ENCODE results near the gene ZNF831.

Gene ZNF831

GRCh38 chr20:59139998-59140397 is 23.6 kb upstream of the ZNF831 start:
- DNase-seq (ENCODE audit: low read depth in 4 of 4, low spot score in 1 of 4), result no peak

DNA sequence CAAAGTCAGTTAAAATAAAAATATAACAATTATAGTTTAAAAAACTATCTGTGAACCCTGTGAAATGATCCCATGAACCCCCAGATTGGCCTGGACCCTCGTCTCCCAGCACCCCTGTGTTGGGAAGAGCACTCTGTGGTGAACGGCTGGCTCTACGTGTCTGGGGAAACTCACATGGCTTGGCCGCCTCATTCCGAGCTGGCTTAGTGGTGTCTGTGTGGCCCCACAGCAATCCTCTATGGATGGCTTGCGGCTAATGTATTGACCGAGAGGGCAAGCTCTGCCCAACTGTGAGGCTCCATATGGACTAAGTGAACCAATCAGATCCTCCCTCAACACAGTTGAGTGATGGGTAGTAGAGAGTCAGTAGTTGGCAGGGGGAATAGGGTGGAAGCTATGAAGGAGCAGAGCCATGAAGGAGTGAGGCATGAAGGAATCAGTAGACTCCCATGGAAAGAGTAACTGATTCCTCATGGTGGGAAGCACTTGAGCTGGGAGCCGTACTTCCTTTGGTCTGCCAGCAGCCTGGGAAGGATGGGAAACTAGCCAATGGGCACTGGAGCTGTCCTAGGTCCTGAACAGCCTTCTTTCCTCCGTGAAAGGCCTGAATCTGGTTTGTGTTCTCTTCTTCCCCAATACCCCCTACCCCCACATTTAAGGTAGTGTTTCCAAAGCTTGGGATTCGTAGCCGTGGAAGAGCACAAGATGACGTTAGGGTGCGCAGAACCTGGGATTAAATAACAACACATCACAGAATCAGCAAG is 21.6 kb upstream of the ZNF831 start:
- DNase-seq (ENCODE audit: low read depth in 4 of 4, low spot score in 1 of 4), result no peak

- DNase-seq (ENCODE audit: low read depth in 4 of 4, low spot score in 1 of 4), result no peak
Measured at GRCh38 chr20:59143326-59143725, 20.3 kb upstream of the ZNF831 start.

- peak in 1 of 4 experiments; percentile 38 for DNase-seq (ENCODE audit: low read depth in 4 of 4, low spot score in 1 of 4)
Measured at GRCh38 chr20:59144179-59144830, 19.3 kb upstream of the ZNF831 start.

GRCh38 chr20:59144831-59145196 is 18.8 kb upstream of the ZNF831 start:
- no peak for DNase-seq (ENCODE audit: low read depth in 4 of 4, low spot score in 1 of 4)

DNA sequence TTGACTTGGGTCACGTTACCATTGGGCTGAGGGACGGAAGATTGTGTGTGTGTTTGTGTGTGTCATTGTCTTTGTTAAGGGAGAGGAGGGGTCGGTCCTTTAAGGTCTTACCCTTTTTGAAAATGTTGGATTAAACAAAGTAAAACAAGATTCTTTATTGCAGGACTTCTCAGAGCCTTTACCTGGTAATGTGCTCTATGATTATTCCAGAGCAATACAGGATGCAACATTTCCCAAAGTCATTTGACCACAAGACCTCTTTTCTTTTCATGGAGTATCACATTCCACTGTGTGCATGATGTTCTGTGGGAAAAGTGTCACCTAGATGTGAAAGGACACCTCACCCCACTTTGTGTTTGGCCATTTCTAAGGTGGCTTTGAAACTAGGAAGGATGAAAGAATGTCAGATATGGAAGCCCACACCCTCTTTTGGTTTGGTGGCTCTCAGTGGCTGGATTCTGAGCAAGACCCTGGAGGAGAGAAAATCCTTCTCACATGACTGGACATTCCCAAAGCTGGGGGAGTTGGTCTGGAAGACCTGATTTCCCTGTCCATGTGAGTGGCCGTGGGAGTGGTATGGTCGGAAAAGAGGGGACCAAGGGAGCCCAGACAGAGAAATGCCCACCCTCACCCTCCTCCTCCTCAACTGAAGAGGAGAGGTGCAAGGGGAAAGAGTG is 18.2 kb upstream of the ZNF831 start:
- DNase-seq (ENCODE audit: low read depth in 4 of 4, low spot score in 1 of 4), result no peak

- DNase-seq (ENCODE audit: low read depth in 4 of 4, low spot score in 1 of 4), result peak in 3 of 4 experiments; percentile 47 to 68 (median 64)
Measured at GRCh38 chr20:59145924-59146779, 17.5 kb upstream of the ZNF831 start.

DNA sequence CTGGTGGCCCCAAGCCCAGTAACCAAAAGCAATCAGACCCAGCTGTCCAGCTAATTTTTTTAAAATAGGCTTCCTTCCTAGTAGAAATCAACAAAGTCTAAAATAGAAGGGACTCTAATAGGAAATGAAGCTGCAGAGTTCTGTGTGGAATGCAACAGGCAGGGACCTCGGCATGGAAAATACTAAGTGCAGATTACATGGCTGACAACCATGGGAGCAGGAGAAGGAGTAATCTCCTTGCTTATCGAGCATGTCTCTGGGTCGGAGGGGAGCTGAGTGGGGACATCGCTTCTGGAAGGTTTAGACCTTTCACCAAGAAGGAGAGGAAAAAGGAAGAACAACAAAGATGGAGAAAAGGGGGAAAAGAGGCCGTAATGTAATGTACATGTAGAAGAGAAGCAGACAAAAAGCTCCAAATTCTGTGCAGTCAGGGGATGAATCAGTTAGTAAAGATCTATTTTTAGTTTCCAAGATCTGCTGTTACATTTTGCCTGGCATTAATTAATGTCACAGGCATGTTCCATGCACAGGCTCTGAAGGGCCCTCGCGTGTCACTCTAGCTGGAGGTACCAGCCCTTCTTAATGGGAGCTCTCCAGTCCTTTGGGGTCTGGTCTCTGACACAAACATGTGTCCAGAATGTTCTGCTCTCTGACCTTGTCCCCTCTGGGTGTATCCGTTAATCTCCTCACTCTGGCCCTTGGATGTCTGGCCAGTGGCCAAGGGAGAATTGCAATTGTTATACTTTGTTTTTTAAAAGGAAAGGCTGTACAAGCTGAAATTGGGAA is 16.6 kb upstream of the ZNF831 start:
- no peak for DNase-seq (ENCODE audit: low read depth in 4 of 4, low spot score in 1 of 4)

DNA sequence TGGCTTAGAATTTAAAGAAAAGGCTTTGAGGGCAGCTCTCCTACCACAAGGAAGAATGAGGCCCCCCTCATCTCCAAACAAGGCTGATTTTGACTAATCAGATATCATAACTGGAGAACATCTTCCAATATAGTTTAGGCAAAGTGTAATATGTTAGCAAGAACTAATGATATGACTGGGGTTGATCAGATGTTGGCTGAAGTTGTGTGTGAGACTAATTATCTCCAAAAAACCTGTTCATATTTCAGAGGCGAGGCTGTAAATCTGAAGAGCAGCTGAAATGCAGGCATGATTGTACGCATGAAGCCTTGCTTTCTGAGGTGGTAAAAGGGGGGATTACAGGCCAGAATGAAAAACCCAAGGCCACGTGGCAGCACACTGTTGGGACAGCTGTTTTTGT is 16.0 kb upstream of the ZNF831 start:
- DNase-seq (ENCODE audit: low read depth in 4 of 4, low spot score in 1 of 4), result no peak

DNA sequence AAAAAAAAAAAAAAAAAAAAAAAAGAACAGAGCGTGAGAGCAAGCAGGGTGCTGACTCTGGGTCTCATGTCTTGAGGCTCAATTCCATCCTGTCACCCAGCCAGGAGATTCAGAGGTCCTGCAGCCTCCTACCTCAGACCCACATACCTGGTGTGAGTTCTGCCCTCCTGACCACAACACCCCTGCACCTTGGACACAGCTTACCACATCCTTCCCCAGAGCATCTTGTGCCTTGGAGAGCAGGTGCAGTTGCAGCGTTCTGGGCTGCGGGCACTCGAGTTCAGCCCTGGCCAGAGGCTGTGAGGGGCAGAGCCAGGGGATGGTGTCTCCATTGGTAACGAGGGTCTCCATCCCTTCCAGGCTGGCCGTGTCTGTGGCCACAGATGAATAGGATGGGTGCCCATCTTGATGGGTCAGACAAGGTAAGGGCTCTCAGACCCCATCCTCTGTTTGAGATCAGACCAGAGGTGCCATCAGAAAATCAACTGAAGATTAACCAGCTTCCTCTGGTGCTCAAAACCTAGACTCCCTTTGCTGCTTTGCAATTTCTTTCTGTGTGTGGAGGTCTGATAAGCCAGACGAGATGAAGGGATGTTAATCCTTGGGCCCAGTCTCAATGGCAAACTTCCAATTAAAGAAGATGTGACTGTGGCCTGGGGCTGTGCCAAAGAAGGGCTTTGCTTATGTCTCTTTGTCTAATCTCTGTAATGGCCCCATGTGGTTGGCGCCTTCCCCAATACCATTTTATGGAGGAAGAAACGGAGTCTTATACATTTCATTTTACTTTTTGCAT is 14.7 kb upstream of the ZNF831 start:
- DNase-seq (ENCODE audit: low read depth in 4 of 4, low spot score in 1 of 4), result no peak

DNA sequence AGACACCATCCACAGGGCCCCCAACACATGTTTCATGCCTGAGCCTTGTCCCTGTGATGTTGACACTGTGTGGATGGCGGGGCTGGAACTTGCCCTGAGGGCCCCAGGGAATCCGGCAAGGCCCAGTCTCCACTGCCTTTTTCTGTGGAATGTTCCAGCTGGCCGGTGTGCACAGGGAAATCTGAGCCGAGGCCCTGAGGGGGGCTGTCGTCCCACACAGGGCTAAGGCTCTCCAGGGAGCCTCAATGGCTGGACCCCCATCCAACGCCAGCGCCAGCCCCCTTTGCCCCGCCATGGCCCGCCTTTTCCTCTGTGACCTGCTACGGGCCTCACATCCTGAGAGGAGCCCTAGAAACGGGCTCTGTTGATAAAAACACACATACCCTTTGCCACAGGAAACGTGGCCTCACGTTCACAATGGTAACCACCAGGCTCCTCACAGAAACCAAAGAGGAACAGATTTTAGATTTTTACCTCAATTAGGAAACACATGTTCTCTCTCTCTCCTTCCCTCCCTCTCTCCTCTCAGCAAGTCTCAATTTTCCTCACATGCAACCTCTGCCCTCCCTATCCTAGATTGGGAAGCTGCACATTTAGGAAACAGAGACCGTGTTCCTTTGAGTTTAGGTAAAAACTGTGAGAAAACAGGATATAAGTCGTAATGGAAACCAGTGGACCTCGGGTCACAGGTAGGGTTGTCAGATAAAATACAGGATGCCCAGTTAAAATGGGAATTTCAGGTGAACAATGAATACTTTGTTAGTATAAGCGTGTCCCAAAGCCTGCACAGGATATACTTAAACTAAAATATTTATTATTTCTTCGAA is 13.7 kb upstream of the ZNF831 start:
- DNase-seq (ENCODE audit: low read depth in 4 of 4, low spot score in 1 of 4), result no peak

DNA sequence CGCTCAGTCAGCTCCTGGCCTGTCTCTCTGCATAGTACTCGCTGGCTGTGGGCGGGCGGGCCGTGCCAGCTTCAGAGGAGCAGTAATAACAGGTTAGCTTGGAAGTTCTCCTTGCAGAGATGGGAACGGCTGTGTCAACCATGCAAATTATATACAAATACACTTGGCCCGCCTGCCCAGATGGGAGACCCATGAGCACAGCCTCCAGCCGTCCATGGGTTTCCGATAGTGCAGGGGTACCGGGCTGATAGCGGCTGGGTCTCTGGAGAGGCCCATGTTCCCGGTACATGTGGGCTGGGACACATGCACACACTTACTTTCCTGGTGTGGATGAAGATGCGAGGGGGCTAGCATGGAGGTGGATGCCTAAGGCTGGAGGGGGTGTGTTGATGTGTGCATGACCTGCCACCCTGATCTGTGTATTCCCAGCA is 12.8 kb upstream of the ZNF831 start:
- DNase-seq (ENCODE audit: low read depth in 4 of 4, low spot score in 1 of 4), result no peak

DNA sequence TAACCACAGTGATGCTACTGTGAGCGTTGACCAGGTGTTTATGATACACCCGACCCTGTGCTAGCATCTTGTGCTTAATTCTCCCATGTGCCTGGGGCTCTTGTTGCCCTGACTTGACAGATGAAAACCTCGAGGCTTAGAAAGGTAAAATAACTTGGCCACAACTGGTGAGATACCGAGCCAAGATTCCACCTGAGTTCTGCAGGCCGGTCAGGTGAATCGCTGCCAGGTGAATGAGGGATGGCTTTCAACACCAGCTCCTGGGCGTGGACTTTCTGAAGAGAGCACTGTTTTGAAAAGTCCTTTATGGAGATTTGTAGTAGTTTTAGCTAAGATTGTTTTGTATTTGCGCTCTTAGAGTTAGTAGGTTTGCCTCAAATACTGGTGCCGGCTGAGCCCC is 12.2 kb upstream of the ZNF831 start:
- no peak for DNase-seq (ENCODE audit: low read depth in 4 of 4, low spot score in 1 of 4)

- DNase-seq (ENCODE audit: low read depth in 4 of 4, low spot score in 1 of 4), result peak in 1 of 4 experiments; percentile 44
Measured at GRCh38 chr20:59151820-59152219, 11.8 kb upstream of the ZNF831 start.

GRCh38 chr20:59152559-59153354 is 10.9 kb upstream of the ZNF831 start:
- no peak for DNase-seq (ENCODE audit: low read depth in 4 of 4, low spot score in 1 of 4)

- DNase-seq (ENCODE audit: low read depth in 4 of 4, low spot score in 1 of 4), result no peak
Measured at GRCh38 chr20:59153355-59153681, 10.3 kb upstream of the ZNF831 start.

GRCh38 chr20:59153832-59154231 is 9.8 kb upstream of the ZNF831 start:
- DNase-seq (ENCODE audit: low read depth in 4 of 4, low spot score in 1 of 4), result no peak

- no peak for DNase-seq (ENCODE audit: low read depth in 4 of 4, low spot score in 1 of 4)
Measured at GRCh38 chr20:59154317-59155013, 9.2 kb upstream of the ZNF831 start.

Data from stimulated activated CD4-positive, alpha-beta T cell treated with anti-CD3 and anti-CD28 coated beads, Interleukin-1b, Interleukin-23, amount 100 ng/mL, for 24 hours (primary cell).